HG02840 (cell line): ENCODE results near the gene ZXDB.
"Not testable (repeated sequence)": the region's sequence is repeated elsewhere in the genome, so short reads cannot be mapped to it uniquely, and the experiment has no call there.

Experiments
- ATAC-seq: cut with Tn5 transposase; IDR thresholded peaks from one replicate; pipeline ENCODE4 v1.9.1; 2021; ENCODE audit warnings: mild to moderate bottlenecking, moderate library complexity, moderate number of reproducible peaks; ENCODE audit not compliant: unreplicated experiment, low FRiP score

ZXDB gene

GRCh38 chrX:57591284-57592159 is at the start of gene ZXDB:
Gene ZXDB (plus strand): TSS chrX:57592011. CDS start chrX:57592049, 38 bp downstream.
- peak; percentile 63 for ATAC-seq

DNA sequence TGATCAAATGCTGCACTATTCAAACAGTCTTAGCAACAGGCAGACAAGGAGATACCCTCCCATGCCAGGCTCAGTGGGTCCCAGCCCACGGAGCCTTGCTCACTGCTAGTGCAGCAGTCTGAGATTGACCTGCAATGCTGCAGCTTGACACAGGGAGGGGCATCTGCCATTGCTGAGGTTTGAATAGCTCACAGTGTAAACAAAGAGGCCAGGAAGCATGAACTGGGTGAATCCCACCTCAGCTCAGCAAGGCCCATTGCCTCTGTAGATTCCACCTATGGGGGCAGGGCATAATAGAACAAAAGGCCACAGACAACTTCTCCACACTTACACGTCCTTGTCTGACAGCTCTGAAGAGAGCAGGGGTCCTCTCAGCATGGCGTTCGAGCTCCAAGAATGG is 26.6 kb upstream of the ZXDB start:
- no peak for ATAC-seq

DNA sequence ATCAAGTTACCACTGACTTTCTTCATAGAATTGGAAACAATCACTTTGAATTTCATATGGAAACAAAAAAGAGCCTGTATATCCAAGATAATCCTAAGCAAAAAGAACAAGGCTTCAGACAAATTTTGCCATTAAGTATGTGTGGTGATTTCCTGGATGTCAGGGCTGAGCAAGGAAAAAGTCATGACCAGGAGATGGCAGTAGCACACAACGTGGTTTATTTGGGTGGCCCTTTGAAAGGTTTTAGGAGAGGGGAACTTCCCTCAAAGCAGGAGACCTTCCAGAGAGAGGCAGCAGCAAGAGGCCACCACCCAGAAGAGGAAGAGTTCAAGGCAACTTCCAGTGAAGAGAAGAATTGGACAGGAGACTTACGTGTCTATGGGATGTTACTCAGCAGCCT is 18.1 kb upstream of the ZXDB start:
- no peak for ATAC-seq

DNA sequence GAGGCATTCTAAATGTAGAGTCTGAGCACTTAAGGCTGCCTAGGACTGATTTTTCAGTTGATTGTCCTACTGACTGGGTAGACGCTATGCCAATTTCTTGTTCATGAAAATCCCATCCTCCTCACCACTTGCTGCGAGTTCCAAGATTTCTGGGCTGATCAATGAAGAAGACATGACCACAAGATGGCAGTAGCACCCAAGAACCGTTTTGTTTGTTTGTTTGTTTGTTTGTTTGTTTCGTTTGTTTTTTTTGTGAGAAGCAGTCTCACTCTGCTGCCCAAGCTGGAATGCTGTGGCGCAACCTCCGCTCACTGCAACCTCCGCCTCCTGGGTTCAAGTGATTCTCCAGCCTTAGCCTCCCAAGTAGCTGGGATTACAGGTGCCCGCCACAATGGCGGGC is 8.9 kb upstream of the ZXDB start:
- ATAC-seq: not testable (repeated sequence)

GRCh38 chrX:57583477-57583876 is 8.3 kb upstream of the ZXDB start:
- no peak for ATAC-seq

DNA sequence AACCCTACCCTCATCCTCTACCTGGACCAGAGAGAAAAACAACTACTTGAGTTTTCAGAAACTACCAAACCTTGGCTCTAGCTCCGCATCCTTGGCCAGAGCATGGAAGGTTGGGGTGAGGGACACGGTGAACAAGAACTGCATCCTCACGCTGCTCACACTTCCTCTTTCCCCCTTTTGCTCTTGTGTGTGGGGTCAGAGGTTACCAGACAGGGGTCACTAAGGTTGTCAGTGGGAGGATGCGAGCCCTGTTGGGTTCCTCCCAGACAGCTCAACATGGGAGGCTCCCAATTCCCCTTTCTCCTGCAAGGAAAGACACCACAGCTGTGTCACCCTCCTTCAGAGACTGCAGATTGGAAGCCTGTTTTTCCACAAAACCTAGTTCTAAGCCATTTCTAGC is 5.5 kb upstream of the ZXDB start:
- no peak for ATAC-seq

DNA sequence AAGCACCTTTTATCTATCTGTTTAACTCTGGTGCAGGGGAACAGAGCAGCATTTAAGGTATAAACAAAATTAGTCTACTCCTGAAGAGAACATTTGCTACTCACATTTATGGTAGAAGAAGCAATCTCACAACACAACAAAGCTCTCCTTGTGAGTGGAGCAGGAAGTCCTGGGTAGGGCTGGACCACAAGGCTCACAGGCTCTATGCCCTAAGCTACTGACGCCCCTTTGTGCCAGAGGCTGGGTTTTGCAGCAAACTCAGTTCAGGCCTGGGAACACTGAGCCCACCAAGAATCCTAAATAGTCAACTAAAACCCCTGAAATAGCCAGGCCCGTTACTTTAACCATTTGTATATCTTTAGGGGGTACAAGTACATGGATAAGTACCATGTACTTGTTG is 4.7 kb upstream of the ZXDB start:
- no peak for ATAC-seq

DNA sequence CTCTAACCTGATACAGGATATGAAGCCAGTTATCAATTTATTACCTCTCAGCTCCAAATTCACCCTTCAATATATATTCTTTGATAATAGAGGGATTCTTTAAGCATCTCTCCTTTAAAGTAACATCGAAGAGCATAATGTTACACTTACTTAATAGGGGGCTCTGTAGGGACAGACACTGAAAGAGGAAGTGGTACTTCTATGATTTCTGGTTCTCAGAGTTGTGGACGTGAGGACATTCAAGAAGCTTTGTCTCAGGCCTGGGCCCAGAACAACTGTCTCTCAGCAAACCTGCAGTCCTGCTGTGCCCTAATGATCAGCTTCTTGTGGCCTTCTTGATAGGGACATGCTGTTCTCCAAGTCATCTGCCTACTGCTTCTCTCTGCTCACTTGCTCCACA is 4.2 kb upstream of the ZXDB start:
- ATAC-seq: no peak

DNA sequence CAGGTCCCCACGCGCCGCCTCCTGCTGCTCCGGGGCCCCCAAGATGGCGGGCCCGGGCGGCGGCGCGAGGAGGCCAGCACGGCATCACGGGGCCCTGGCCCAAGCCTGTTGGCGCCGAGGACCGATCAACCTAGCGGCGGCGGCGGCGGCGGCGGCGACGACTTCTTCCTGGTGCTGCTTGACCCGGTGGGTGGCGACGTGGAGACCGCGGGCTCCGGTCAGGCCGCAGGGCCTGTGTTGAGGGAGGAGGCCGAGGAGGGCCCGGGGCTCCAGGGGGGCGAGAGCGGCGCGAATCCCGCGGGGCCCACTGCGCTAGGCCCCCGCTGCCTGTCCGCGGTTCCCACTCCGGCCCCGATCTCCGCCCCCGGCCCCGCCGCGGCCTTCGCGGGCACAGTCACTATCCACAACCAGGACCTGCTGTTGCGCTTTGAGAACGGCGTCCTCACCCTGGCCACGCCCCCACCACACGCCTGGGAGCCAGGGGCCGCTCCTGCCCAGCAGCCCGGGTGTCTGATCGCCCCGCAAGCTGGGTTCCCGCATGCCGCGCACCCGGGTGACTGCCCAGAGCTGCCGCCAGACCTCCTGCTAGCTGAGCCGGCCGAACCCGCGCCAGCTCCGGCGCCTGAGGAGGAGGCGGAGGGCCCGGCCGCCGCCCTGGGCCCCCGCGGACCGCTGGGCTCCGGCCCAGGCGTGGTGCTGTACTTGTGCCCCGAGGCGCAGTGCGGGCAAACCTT is 516 bp downstream of the ZXDB start:
- ATAC-seq: peak; percentile 69

DNA sequence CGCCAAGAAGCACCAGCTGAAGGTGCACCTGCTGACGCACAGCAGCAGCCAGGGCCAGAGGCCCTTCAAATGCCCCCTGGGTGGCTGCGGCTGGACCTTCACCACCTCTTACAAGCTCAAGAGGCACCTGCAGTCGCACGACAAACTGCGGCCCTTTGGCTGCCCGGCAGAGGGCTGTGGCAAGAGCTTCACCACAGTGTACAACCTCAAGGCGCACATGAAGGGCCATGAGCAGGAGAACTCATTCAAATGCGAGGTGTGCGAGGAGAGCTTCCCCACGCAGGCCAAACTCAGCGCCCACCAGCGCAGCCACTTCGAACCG is 1.0 kb downstream of the ZXDB start:
- ATAC-seq: peak; percentile 34

DNA sequence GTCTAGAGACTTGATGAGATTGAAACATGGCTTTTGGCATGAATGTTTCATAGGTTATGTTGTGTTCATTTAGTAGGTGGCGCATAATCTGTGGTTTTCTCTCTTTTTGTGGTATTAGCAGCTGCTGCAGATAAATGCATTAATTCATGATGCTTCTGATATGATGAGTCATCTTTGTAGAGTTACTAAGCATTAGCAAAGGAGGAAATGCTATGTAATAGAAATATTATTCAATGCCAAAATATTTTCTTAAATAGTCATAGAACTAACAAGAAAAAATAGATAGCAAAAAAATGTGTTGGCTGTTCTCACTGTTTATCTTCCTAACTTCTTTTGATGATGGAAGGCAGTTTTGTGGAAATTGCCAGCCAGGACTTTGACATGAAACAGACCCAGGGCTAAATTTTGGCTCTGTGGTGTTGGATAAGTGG is 3.6 kb downstream of the ZXDB start:
- ATAC-seq: no peak

DNA sequence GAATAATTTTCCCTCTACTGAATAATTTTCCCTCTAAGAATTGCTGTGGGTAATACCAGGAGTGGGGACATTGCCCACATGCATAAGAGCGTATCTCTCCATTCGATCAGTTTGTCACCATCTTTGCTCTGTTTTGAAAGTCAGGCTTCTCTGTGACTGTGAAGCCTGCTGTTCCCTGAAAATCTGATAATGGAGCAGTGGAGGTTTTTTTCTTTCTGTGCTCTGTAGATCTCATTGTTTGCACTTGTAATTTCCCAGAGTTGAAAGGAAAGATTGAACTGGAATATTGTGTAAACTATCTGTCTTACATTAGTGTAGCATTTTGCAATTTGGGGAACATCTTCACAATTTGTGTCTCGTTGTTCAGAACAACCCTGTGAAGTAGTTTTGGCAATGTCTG is 4.3 kb downstream of the ZXDB start:
- no peak for ATAC-seq

- no peak for ATAC-seq
Observed at GRCh38 chrX:57596516-57596915, 4.7 kb downstream of the ZXDB start.

- ATAC-seq: no peak
Observed at GRCh38 chrX:57607295-57608187, 15.7 kb downstream of the ZXDB start.

GRCh38 chrX:57613351-57613750 is 21.5 kb downstream of the ZXDB start:
- ATAC-seq: not testable (repeated sequence)

DNA sequence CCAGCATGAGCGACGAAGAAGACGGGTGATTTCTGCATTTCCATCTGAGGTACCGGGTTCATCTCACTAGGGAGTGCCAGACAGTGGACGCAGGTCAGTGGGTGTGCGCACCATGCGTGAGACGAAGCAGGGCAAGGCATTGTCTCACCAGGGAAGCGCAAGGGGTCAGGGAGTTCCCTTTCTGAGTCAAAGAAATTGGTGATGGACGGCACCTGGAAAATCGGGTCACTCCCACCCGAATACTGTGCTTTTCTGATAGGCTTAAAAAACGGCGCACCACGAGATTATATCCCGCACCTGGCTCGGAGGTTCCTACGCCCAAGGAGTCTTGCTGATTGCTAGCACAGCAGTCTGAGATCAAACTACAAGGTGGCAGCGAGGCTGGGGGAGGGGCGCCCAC is 37.6 kb downstream of the ZXDB start:
- ATAC-seq: not testable (repeated sequence)

- no peak for ATAC-seq
Observed at GRCh38 chrX:57640674-57641016, 48.8 kb downstream of the ZXDB start.

- no peak for ATAC-seq
Observed at GRCh38 chrX:57641338-57641737, 49.5 kb downstream of the ZXDB start.

DNA sequence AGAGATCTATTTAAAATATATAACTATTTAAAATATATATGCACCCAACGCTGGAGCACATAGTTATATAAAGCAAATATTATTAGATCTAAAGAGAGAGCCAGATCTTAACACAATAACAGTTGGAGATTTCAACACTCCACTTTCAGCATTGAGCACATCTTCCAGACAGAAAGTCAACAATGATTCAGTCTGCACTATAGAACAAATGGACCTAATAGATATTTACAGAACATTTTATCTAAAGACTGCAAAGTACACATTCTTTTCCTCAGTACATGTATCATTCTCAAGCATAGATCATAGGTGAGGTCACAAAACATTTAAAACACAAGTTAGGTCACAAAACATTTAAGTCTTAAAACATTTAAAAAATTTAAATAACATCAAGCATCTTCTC is 51.9 kb downstream of the ZXDB start:
- no peak for ATAC-seq

- ATAC-seq: no peak
Observed at GRCh38 chrX:57647020-57647419, 55.2 kb downstream of the ZXDB start.
